Stimulated activated CD4-positive, alpha-beta T cell treated with anti-CD3 and anti-CD28 coated beads, Interleukin-4, amount 100 ng/mL, for 48 hours (primary cell): ENCODE results near the gene AP1G1.
"Not testable (repeated sequence)": the region's sequence is repeated elsewhere in the genome, so short reads cannot be mapped to it uniquely, and the experiment has no call there.

Experiments used
- DNase-seq, 2 donors: peaks; one replicate each; pipeline ENCODE4 v3.0.0-alpha.2; 2020; ENCODE audit warnings: low read depth in 2 of 2

The AP1G1 gene

DNA sequence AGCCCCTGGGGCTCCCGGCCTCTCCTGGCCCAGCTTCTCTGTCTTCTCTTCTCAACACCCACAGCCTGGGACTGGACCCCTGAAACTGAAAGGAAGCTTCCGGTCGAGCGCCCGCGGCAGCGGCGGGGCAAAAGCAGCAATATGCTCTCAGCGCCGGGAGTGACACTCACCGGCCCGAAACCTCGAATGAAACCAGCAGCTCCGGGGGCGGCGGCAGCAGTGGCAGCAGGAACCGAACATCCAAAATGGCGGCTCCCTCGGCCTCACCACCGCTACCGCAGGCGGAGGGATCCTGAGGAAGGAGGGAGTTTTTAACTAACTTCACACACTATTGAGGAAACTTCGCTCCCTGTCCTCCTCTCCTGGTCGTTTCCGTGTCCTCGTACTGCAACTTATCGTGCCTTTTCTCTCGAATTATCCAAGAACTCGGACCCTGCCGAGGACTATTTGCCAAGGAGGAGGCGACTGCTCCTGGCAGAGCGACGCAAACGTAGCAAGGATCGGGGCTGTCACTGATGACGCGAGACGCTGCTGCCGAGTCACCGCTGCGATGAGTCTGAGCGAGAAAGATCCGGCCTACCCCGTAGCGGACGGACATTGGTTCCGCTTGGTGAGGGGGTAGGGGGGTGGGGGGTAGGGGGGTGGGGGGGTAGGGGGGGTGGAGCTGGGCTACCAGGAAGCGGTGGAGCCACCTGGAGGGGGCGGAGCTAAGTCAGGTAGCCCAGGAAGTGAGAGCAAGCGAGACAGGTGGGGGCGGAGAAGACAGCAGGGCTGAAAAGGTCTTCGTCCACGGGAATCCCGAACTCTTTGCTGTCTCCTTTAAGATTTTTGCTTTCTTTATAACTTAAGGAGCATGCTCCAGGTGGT, at the start of gene AP1G1:
TSS of gene AP1G1 (minus strand) at position 242 of the 867 bp plus-strand sequence. CDS start 19,355 bp downstream, outside the sequence.
- DNase-seq = peak; percentile 84 to 88

GRCh38 chr16:71855937-71856662, 47.5 kb upstream of the AP1G1 start:
- DNase-seq = no peak

- no peak for DNase-seq
Observed at GRCh38 chr16:71854369-71854948, 45.8 kb upstream of the AP1G1 start.

DNA sequence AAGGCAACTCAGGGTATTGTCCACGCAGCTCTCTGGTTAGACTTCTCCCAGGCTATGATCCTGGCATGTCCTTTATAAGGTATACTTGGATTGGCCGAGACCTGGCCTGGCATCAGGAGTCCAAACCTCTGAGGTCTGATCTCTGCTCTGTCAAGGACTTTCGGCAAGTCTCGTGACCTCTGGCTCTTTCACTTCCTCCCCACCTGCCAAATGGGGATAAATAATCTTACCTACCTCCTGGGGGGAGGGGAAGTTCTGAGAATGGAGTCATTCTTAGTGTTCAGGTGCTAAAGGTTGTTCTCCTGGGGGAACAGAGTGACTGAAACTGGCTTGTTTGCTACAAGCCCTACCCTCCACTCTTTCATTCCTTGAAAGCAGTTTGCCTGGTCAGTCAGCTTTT, 44.8 kb upstream of the AP1G1 start:
- no peak for DNase-seq

DNA sequence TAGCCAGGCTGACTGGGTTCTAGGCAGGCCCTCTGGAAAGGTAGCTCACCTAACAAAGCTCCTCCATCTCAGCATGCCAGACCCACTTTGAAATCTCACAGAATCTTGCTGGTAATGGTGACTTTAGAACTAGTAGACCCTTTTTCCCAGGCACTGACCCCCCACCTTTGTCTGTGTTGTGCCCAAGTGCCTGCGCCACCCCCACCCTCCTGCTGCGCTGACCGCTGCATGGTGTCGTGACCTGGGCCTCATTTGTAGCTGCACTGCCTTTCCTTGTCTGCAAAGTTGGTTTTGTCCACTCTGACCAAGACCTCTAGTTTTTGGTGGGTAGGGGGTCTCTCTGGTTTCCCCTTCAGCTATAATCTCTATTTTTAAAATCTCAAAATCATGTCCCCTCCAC, 43.9 kb upstream of the AP1G1 start:
- DNase-seq = no peak

DNA sequence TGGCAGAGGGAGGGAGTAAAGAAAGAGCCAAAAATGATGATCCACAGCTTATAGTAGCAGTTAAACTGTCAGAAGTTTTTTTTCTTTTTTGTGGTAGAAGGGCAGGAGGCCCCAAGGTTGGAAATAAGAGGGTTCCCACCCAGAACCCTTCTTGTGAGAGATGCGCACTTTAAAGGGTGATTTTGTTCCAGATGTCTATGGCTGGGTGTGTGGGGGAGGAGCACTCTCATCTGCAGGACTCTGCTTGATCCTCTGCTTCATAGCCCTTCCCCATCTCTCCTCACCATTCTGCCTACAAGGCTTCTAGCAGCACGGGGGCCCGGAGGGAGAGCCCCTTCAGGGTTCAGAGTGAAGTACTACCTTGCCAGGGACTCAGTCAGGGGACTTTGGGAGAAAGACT, 43.5 kb upstream of the AP1G1 start:
- DNase-seq = no peak

DNA sequence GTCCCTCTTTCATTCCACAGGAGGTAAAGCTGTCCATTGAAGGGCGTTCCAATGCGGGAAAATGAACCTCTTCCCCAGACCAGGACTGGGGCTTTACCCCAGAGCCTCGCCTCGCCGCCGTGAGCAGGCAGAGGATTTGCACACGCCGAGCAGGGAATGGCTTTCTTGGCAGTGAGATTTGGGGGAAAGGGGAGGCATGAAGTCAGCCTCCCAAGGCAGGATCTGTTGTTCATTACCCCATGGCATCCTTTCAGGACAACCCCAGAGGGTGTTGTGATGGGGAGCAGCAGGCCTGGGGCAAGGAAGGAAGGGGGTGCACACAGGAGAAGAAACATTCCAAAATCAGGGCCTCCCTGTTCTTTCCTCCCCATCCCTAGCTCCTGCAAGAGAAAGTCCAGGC, 43.1 kb upstream of the AP1G1 start:
- DNase-seq = no peak

- DNase-seq = no peak
Observed at GRCh38 chr16:71848622-71849021, 40.0 kb upstream of the AP1G1 start.

GRCh38 chr16:71847096-71847495, 38.5 kb upstream of the AP1G1 start:
- no peak for DNase-seq

DNA sequence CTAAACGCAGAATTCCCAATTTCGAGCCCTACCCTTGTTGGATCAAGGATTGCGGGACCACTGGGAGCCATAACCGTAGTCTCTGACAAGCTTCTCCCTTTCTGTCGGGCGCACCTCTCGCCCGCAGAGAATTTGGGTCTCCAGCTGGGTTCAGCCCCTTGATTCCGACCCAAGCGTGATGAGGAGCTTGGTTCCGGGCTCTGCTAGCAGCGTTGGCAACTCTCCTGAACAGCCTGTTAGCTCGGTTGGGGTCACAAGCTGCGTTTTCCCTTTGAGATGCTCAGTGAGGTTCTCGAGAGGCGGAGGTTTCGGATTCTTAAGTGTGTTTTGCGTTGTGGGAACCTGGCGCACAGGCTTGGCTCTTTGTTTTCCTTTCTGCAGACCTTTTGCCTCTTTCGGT, 37.8 kb upstream of the AP1G1 start:
- no peak for DNase-seq

- peak; percentile 85 to 91 for DNase-seq
Observed at GRCh38 chr16:71845639-71846430, 37.2 kb upstream of the AP1G1 start, which contains the start of gene ATXN1L. ATXN1L (plus strand) TSS chr16:71845976; CDS start chr16:71849741, 3,765 bp downstream.

- DNase-seq = no peak
Observed at GRCh38 chr16:71843572-71843971, 34.9 kb upstream of the AP1G1 start.

DNA sequence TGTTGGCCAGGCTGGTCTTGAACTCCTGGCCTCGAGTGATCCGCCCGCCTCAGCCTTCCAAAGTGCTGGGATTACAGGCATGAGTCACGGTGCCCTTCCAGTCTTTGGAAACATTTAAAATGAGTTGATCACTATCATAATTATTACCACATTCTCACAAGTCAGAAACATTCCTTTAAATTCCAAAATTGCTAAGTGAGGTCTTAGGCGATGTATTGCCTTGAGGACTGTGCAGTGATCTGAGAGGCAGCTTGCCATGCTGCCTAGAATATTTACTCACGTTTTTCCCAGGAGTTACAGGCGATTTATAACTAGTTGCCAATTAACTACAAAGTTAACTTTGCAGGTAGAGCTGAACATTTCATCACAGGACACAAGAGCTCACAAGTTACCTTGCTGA, 31.4 kb upstream of the AP1G1 start:
- no peak for DNase-seq

GRCh38 chr16:71837150-71837549, 28.5 kb upstream of the AP1G1 start:
- DNase-seq = no peak

DNA sequence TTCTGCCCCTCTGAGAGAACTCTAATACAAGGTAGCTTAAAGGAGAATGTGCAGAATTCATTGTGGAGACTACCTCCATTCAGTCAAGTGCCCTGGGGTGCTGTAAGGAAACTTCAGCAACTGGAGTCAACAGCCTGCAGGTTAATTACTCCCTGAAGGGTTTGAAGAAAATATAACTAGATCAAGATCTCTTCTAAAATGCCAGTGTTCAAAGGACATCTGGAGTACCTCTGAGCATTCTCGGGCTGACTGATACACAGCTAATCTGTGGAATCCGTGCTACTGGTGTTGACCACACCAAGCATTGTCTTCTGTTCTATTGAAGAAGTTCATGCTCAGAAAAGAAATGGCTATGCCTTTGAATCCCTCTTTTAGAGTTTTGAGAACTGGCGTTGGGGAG, 25.7 kb upstream of the AP1G1 start:
- no peak for DNase-seq

- DNase-seq = not testable (repeated sequence)
Observed at GRCh38 chr16:71832112-71832511, 23.5 kb upstream of the AP1G1 start.

- not testable (repeated sequence) for DNase-seq
Observed at GRCh38 chr16:71831698-71832097, 23.1 kb upstream of the AP1G1 start.

- no peak for DNase-seq
Observed at GRCh38 chr16:71830359-71830758, 21.7 kb upstream of the AP1G1 start.

DNA sequence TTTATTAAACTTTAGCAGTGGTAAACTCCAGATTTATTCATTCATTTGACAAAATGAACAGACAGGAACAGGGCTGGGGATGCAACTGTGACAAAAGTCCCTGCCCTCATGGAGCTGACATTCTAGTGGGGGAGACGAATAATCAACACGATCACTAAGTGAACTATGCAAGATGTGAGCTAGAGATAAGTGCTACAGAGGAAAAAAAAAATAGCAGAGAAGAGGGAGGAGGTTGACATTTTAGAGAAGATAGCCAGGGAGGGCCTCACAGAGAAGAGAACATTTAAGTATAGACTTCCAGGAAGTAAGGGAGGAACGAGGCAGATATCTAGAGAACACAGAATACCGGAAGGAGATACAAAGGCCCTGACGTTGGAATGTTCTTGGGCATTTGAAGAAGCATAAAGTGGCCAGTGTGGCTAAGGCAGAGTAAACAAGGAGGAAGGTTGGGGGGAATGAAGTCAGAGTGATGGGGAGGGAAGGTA, 17.9 kb upstream of the AP1G1 start:
- no peak for DNase-seq

DNA sequence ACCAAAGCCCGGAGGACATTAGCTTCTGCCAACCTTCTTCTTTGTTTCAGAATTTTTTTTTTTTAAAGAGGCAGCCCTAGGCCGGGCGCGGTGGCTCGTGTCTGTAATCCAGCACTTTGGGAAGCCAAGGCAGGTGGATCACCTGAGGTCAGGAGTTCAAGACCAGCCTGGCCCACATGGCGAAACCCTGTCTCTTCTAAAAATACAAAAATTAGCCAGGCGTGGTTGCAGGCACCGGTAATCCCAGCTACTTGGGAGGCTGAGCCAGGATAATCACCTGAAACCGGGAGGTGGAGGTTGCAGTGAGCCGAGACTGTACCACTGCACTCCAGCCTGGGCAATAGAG, 8.5 kb upstream of the AP1G1 start:
- not testable (repeated sequence) for DNase-seq

DNA sequence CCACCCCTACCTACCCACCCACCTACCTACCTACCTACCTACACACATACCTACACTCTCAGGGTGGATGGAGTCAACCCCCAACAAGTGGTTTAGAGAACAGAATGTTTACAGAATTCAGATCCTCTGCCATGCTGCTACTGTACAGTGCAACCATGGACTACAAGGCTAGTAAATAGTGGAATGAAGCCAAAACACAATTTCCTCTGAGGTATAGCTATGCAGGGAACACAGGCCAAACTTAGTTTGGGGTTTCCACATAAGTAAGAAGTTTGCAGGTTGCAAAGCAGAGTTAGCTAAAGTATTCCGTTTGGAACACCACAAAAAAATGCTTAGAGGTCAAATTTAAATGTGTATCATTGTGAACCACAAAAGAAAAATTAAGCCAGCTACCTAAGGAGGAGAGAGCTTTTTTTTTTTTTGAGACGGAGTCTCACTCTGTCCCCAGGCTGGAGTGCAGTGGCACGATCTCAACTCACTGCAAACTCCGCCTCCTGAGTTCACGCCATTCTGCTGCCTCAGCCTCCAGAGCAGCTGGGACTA, 2.7 kb upstream of the AP1G1 start:
- DNase-seq = no peak
